GM19452 (cell line): ENCODE data around the gene C19orf33.

ENCODE experiments used
- ATAC-seq: cut with Tn5 transposase; IDR thresholded peaks from one replicate; pipeline ENCODE4 v1.9.1; 2021; ENCODE audit not compliant: unreplicated experiment

C19orf33 gene

DNA sequence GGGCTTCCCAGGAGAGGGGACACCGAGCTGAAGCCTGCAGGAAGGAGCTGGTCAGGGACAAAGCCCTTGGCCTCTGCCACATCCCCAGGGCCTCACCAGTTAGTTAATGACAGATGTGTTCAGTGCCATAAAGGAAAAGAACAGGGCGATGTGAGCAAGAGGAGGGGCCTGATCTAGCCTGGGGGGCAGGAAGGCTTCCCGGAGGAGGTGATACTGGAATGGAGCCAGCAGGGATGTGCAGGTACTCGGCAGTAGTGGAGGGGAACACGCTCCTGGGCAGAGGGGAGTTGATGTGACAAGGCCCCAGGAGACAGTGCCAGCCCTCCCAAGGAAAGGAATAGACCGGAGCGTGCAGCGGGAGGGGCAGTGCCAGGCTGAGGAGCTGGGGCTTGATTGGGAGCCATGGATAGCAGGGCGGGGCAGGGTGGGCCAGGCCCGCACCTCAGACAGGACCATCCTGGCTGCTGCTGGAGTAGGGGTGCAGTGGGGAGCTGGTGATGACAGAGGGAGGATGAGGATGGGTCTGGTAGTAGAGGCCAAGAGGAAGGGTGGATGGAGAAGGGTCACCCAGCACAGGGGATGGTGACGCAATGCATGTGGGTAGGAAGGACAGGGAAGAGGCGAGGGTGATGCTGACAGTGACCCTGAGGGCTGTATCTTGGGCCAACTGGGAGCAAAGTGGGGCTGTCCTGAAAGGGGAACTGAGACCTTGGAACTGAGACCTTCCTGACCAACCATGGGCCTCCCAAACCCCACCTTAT lies 4.1 kb downstream of the C19orf33 start:
- ATAC-seq: no peak

DNA sequence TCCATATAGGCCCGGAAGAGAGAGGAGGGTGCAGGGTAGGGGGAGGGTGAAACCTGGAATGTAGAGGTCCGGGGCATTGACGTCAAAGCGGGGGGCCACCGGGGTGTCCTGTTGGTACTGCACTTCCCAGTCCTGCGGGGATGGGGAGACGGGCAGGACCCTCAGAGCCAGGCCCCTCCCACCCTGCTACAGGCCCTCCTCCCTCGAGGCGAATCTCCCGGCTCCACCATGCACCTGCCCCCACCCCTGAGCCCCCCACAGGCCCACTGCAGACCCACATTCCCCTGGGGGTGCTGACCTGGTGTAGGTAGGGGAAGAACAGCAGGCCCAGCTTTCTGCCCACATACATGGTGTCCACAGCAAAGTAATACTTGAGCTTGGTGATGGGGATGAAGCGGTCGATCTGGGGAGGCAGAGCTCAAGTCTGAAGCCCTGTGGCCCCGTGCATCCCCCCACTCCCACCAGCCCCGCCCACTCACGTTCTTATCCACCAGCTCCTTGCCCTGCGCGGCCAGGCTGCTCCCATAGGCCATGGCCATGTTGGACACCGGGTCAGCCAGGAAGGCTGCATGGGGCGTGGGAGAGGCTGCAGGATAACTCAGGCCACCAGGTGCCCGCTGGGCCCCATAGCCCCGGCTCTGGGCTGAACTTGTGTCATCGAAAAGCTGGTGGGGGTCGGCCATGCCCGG lies 5.0 kb downstream of the C19orf33 start:
- no peak for ATAC-seq

DNA sequence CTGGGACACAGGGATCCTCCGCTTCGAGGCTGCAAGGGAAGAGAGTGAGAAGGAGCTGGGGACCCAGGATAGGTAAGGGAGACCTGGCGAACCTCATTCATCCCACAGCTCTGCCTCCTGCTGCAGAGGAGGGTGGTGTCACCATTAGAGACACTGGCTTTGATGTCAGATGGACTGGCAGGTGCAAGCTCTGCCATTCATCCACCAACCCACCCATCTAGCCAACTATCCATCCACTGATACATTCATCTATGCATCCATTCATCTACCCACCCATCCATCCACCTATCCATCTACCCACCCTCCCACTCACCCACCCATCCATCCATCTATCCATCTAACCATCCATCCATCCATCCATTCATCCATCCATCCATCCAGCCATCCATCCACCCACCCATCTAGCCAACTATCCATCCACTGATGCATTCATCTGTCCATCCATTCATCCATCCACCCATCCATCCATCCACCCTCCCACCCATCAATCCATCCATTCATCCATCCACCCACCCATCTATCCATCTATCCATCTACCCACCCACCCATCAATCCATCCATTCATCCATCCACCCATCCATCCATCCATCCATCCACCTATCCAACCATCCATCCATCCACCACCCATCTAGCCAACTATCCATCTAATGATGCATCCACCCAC lies 5.7 kb downstream of the C19orf33 start:
- ATAC-seq: no peak

DNA sequence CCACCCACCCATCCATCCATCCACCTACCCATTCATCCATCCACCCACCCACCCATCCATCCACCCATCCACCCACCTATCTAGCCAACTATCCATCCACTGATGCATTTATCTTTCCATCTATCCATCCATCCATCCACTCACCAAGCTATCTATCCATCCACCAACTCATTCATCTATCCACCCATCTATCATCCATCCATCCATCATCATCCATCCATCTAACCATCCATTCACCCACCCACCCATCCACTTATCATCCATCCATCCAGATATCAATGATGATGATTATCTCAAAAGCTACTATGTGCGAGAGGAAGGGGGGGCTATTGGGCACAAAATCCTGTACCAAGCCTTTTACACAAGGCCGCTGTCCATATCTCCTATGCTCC lies 6.2 kb downstream of the C19orf33 start:
- no peak for ATAC-seq

DNA sequence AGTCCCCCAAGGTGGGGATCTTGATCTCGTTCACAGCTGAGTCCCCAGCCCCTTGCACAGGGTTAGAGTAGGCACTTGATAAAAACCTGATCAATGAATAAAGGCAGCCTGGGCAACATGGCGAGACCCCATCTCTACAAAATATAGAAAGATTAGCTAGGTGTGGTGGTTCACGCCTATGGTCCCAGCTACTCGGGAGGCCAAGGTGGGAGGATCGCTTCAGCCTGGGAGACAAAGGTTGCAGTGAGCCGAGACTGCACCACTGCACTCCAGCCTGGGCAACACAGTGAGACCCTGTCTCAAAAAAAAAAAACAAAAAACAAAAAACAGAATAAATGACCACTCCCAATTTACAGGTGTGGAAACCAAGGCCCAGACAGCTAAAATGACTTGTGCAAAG lies 6.9 kb downstream of the C19orf33 start:
- ATAC-seq: no peak

DNA sequence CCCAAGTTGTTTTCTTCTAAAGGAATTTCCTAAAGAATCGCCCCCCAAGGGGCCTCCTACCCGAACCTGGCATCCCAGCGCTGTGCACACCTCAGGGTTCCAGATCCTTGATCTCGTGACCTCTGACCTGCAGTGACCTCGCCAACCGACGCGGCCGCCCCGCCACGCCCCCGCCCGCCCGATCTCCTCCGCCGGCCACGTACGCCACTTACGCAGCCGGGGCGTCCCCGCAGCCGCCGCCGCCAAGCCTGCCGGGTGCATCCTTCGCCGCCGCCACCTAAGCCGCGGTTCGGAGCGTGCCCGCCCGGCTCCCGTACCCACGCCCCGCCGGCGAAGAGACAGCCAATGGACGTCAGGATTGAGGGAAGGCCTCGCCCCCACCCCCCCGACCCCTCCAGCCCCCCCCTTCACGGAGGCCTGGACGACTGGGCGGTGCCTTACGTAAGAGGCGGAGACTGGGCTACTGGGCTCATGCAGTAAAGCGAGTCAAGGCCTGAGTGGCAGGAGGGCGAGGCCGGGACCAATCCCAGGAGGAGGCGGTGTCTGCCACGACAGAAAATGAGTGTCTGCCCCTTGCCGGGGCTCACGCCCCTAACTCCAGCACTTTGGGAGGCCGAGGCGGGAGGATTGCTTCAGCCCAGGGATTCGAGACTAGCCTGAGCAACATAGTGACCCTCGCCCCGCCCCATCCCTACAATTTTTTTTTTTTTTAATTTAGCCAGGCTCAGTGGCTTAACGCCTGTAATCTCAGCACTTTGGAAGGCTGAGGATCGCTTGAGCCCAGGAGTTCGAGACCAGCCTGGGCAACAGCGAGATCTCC lies 11.8 kb downstream of the C19orf33 start, which contains the start of gene YIF1B:
Gene YIF1B (minus strand): TSS at position 291 of the 820 bp plus-strand sequence. CDS start 30 bp downstream, at position 261.
- ATAC-seq: peak; percentile 86

DNA sequence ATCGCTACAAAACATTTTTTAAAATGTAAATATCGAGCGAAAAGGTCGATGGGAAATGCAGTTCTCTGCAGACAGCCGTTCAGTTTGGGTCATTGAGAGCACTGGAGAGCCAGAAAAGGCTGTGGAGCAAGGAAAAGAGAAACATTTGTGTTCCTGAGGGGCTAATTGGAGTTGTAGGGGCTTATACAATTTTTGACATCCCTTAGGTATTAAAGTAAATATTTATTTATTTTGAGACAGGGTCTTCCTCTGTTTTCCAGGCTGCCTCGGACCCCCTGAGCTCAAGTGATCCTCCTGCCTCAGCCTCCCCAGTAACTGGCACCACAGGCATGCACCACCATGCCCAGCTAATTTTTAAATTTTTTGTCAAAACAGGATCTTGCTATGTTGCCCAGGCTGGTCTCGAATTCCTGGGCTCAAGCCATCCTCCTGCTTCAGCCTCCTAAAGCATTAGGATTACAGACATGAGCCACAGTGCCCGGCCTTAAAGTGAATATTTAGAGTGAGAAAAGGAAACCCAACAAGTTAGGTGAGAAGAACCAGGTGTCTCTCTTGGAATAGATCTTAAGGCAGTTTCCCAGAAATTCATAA lies 12.5 kb downstream of the C19orf33 start:
- ATAC-seq: peak; percentile 2

DNA sequence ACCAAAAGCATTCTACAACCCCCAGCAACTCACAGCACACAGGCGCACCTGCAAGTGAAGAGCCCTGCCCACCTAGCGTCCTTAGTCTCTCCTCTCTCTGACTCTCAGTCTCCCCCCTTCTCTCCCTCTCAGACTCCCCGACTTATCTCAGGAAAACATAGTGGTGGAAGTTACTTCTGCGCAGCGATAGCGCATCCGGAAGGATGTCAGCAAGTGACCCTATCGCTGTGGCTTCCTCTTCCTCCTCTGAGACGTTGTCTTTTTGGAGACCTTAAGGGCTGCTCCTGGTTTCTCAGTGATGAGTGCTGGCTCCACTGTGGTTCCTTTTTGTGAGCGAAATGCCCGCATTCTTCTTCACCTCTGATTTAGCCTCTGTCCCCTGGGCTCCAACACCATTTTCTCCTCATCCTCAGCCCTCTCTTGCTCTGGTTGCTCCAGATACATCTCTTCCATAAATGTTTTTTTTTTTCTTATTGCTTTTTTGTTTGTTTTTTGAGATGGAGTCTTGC lies 13.1 kb downstream of the C19orf33 start:
- ATAC-seq: no peak

DNA sequence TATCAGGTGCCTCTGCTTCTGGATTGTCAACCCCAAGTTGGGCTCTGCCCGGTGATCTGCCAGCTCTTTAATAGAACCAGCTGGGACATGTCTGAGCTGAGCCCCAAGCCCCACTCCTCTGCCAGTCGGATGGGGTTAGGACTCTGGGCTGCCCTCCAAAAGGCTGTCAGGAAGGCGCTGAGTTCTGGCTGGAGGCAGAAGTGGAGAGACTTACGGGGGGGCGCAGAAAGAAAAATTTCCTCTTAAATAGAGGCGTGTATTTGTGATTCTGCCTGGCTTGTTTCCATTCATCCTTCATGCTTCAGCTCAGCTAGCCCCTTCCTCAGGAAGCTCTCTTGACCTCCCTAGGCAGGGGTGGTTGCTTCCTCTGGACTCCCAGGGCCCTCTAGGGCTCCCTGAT lies 14.6 kb downstream of the C19orf33 start:
- ATAC-seq: no peak

DNA sequence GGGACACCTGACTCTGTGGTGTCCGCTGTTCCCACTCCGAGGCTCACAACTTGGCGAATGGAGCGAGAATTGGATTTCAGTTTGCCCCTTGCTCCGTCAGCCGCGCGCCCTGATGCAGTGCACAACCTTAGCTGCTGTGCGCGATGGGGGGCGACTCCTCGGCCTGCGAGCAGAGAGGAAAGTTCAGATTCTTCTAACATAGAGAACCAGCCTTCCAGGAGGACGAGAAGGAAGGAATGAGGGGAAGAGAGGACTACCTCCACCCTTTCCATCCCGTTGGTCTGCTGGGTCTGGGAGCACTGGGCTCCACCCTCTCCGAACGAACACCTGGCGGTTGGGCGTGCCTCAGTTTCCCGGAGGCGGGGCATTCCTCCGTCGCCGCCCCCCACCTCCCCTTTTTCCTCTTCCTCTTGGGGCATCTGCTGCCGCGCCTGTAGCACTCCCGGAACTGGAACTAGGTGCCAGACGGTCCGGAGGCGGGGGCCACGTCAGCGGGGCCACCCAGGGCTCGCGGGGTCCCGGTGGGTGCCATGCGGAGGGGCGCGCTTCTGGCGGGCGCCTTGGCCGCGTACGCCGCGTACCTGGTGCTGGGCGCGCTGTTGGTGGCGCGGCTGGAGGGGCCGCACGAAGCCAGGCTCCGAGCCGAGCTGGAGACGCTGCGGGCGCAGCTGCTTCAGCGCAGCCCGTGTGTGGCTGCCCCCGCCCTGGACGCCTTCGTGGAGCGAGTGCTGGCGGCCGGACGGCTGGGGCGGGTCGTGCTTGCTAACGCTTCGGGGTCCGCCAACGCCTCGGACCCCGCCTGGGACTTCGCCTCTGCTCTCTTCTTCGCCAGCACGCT lies 15.6 kb downstream of the C19orf33 start, which contains the start of gene KCNK6:
Gene KCNK6 (plus strand): TSS at position 425 of the 838 bp plus-strand sequence. CDS start 106 bp downstream, at position 531.
- ATAC-seq: no peak

DNA sequence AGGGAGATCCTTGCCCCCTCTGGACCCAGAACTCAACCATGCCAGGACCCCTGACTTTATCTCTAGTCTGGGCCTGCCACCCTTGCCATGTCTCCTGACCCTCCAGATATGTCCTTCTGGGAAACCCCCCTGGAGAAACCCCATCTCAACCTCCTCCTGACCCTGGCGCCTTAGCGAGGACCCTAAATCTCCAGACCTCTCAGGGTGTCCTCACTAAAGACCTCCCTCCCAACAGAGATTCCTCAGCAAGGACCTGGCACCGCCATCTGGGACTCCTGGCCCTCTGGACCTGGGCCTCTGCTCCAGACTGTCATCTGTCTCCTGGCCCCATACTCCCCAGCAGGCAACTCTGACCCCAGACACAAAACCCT lies 16.9 kb downstream of the C19orf33 start:
- ATAC-seq: no peak

DNA sequence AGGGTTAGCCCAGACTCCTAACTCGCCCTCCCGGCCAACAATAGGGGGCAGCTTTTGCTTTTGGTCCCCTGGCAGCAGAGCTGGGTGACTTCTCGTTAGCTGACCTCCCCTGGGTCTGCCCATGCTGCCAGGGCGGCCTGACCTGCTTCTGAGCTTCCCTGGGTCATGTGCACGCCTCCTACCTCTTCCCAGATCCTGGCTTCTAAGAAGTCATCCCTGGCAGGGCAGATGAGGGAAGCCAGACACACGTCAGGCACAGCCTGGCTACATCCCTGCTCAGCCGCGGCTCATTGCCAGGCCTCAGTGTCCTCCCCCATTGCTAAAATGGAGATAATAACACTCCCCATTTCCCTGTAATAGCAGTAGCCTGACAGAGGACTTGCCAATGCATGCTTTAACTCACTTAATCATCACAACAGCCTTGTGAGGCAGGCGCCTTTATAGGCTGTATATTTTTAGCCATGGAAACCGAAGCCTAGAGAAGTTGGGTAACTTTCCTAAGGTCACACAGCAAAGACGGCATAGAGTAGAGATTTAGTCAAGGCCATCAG lies 17.7 kb downstream of the C19orf33 start:
- ATAC-seq: no peak

DNA sequence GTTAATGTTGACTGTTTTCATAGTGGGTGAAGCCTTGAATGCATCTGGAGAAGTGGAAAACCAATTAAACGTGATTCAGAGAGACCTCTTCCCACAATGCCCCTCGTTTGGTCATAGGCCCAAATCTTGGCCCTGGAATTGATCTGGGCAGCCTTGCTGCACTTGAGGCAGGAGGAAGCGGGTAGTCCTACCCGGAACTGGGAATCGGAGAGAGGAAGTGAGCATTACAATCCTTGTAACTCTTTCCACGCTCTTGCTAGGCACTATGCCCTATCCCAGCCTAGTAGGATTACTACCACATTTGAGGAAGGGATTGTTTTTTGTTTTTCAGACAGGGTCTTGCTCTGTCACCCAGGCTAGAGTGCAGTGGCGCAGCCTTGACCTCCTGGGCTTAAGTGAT lies 19.2 kb downstream of the C19orf33 start:
- ATAC-seq: no peak

DNA sequence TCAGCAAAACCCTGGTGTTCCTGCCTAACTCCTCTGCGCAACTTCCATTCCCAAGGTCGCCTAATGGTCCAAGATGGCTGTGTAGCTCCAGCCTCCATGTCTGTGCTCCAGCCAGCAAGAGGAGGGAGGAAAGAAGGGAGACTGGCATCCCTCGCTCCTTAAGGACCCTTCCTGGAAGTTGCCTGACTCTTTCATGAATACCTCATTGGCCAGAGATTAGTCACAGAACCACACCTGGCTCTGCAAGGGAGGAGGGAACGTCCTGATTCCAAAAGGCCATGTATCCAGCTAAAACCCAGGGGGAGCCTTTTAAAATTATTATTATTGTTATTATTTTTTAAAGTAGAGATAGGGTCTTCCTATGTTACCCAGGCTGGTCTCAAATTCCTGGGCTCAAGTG lies 20.4 kb downstream of the C19orf33 start:
- no peak for ATAC-seq

DNA sequence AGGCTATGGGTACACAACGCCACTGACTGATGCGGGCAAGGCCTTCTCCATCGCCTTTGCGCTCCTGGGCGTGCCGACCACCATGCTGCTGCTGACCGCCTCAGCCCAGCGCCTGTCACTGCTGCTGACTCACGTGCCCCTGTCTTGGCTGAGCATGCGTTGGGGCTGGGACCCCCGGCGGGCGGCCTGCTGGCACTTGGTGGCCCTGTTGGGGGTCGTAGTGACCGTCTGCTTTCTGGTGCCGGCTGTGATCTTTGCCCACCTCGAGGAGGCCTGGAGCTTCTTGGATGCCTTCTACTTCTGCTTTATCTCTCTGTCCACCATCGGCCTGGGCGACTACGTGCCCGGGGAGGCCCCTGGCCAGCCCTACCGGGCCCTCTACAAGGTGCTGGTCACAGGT lies 22.5 kb downstream of the C19orf33 start:
- no peak for ATAC-seq

DNA sequence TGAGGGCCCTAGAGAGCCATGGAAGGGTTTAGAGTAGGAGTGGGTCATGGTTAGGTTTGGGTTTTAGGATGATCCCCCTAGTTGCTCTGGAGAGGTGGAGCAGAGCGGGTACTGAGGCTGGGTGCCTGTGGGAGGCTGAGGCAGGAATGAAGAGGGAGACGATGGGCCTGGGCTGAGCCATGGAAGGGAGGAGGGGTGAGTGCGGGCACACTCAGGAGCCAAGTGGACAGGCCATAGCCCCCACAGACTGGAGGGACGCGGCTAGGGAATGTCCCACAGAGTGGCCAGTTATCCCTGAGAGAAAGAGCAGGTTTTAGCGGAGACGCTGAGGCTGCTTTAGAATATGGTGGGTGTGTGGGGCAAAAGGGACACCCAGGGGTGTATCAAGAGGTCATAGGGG lies 25.6 kb downstream of the C19orf33 start:
- no peak for ATAC-seq

DNA sequence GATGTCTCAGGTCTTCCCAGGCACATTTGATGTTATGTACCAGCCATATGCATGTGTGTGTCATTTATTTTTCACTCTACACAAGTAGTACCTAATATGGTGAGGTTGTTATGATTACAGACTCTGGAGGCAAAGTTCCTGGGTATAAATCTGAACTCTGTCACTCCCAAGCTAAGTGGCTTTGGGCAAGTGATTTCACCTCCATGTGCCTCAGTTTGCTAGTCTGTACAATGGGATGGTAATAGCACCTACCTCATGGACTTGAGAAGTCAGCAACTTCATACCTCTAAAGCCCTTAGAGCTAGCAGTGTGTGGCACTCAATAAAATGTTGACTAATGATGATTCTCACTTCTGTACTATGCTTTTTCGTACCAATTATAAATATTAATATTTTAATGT lies 27.7 kb downstream of the C19orf33 start:
- ATAC-seq: no peak

DNA sequence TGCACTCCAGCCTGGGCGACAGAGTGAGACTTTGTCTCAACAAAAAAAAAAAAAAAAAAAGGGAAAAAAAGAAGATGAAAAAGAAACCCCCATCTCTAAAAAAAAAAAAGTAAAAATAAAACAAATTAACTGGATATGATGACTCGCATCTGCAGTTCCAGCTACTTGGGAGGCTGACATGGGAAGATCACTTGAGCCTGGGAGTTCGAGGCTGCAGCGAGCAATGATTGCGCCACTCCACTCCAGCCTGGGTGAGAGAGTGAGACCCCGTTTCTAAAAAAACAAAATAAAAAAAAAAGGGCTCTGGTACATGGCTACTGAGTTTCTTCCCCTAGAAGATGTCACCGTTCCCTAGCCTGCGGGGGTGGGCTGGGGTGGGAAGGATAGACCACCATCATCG lies 29.2 kb downstream of the C19orf33 start:
- ATAC-seq: no peak

DNA sequence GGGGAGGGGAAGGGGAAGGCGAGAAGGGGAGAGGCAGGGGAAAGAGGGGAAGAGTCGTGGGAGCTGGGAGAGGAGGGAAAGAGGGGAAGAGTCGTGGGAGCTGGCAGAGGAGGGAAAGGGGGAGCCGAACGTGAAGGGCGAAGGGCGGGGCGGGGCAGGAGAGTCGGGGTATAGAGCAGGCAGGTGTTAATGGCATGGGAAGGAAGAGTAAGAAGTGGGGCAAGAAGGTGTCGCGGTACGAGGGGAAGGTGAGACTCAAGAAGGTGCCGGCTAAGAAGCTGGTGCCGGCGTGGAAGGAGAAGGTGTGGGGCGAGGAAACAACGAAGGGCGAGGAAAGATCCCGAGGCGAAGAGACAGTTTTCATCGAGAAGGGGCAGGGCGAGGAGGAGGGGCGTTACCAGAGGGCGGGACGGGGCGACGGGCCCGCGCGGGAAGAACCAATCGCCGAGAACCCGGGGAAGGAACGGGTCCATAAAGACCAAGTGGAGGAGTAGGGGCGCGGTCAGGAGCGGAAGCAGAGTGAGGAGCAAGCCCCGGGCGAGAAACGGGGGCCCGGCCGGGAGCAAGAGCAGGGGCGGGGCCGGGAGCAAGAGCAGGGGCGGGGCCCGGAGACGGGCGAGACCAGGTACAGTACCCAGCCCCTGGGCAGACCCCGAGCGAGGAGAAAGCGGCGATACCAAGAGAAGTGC lies 32.0 kb downstream of the C19orf33 start:
- peak; percentile 69 for ATAC-seq
